ENCODE measurements around the gene KLHL34.

GRCh38 chrX:21638311-21638710 is 19.8 kb downstream of the KLHL34 start:
- TF ChIP-seq POLR2AphosphoS5 (IDR thresholded peaks at IDR 0.05) (no peak), EP300 (IDR thresholded peaks at IDR 0.05) (no peak), POLR2A (IDR thresholded peaks at IDR 0.05) (no peak), CTCF (IDR thresholded peaks at IDR 0.05) (no peak)

All from stomach (tissue), 4 donors.